NCI-H82 treated with DMSO at 0.1 percent for 48 hours (cell line): ENCODE measurements around the gene ENTPD1.
"Not testable (repeated sequence)": the region's sequence is repeated elsewhere in the genome, so short reads cannot be mapped to it uniquely, and the experiment has no call there.

ENCODE experiments used
- DNase-seq: peaks from one replicate; lab custom pipeline; 2025; ENCODE audit not compliant: unreplicated experiment; lab: John Stamatoyannopoulos, UW

Gene ENTPD1

GRCh38 chr10:95861386-95861785, 105.4 kb downstream of the ENTPD1 start:
- DNase-seq, result no peak

DNA sequence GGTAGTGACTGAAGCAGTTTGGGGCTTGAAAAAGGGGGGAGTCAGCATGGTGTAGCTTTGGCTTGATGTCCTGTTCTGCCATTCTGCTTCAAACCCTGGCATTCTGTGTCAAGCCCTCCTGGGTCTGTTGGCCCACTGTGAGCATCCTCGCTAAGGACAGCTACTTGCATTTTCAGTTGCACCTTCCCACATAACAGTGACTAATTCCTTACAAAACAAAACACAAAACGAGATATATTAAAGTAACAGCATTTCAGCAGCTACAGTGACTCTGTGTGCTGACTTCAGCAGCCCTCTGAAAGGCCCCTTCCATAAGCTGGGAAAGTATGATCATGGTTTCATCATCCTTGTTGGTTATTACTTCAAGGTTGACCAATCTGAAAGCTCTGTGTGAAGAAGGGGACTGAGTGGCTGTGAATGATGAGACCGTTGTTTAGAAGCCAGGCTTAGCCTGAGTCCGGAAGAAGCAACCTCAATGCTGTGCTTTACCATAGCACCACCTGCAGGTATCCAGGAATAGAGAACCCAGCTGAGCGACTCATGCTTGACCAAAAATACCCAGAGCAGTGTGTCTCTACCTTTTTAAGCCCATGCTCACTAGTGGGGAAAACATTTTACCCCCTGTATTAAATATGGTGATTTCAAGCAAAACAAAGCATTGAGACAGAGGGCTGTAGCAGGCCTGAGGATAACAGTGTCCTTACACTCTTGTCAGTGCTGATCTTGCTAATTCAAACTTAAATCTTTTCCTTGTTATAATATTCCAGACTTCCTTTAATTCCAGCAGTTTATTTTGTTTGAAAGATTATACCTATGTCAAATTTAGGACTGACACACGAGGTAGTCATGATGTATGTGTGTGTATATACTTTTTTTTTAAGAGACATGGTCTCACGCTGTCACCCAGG, 109.2 kb downstream of the ENTPD1 start:
- no peak for DNase-seq

- no peak for DNase-seq
Measured at GRCh38 chr10:95865814-95866466, 110.0 kb downstream of the ENTPD1 start.

- DNase-seq, result no peak
Measured at GRCh38 chr10:95866467-95866842, 110.5 kb downstream of the ENTPD1 start.

GRCh38 chr10:95867866-95868265, 111.9 kb downstream of the ENTPD1 start:
- no peak for DNase-seq

- DNase-seq, result no peak
Measured at GRCh38 chr10:95872158-95872711, 116.3 kb downstream of the ENTPD1 start.

DNA sequence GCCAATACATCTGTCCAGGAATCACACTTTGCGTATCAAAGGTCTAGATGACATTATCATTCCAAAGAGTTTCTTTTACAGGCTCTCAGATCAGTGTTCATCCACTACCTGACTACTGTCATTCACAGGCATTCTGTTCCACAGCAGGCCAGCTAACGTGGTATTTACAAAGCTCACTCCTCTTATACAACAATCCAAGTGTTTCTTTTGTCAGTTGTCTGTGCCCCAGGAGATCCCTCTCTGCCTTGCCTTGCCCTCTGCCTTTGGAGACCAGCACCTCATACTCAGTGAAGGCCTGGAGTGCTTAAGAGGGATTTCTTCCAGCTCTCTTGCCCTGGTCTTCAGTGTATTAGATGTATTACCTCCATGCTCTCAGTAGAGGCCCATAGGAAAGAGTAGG, 117.2 kb downstream of the ENTPD1 start:
- no peak for DNase-seq

DNA sequence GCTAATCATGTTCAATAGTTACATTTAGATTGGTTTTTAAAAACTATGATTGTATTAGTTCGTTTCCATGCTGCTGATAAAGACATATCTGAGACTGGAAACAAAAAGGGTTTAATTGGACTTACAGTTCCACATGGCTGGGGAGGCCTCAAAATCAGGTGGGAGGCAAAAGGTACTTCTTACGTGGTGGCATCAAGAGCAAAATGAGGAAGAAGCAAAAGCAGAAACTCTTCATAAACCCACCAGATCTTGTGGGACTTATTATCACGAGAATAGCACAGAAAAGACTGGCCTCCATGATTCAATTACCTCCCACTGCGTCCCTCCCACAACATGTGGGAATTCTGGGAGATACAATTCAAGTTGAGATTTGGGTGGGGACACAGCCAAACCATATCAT, 117.7 kb downstream of the ENTPD1 start:
- no peak for DNase-seq

GRCh38 chr10:95874783-95875182, 118.8 kb downstream of the ENTPD1 start:
- not testable (repeated sequence) for DNase-seq

DNA sequence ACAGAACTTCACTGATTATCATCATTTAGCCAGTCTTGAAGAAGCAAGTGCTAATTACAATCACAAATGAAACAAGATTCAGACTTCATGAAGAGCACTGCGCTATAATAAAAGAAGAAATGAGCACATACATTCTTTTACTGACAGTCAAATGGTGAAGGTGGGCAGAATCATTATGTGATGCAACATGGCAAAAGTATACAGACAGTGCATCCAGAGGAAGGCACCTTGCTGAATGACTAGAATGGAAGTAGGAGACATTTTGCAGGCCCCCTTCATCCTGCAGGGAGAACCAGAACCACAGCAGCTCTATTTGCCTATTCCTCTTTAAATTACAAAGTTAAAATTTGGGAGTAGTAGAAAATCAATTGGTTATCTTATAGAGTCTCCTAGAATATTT, 120.8 kb downstream of the ENTPD1 start:
- DNase-seq, result no peak

DNA sequence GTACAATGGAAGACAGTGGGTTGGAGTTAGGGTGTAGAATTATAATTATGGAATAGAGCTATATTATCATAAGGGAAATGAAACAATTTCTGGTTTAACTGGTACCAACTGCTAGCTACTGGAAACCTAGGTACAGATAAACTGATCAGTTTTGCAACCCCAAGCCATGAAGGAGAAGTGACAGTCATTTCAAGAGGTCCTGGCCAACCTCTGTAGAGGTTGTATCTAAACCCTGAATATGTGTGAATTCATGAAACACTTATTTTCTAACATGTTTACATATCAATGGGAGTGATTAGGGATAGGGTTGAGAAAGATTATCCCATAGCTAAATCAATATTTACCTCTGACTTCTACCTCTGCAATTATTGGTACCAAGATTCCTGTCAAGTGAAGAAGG, 121.9 kb downstream of the ENTPD1 start:
- no peak for DNase-seq

DNA sequence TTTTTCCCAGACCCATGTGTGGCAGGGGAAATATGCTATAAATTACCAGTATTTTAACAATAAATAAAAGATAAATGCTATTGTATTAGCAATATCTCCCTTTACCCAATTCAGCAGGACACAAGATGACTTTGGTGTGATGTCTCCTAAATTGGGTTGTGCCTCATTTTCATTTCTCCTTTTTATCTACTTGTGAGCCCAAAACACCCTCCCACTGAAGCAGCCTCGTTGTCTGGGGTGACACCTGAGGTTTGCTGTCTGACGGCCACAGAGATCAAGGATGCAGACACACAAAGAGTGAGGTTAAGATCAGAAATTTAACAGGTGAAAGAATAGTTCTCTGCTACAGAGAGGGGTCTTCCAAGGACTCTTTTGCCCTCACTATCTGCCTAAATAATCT, 124.7 kb downstream of the ENTPD1 start:
- no peak for DNase-seq

GRCh38 chr10:95881316-95881715, 125.4 kb downstream of the ENTPD1 start:
- DNase-seq, result no peak

- DNase-seq, result no peak
Measured at GRCh38 chr10:95889830-95890229, 133.9 kb downstream of the ENTPD1 start.

- DNase-seq, result no peak
Measured at GRCh38 chr10:95896071-95896850, 140.3 kb downstream of the ENTPD1 start.

GRCh38 chr10:95905897-95906580, 150.1 kb downstream of the ENTPD1 start:
- not testable (repeated sequence) for DNase-seq

GRCh38 chr10:95906677-95907455, 150.9 kb downstream of the ENTPD1 start:
- DNase-seq, result no peak

DNA sequence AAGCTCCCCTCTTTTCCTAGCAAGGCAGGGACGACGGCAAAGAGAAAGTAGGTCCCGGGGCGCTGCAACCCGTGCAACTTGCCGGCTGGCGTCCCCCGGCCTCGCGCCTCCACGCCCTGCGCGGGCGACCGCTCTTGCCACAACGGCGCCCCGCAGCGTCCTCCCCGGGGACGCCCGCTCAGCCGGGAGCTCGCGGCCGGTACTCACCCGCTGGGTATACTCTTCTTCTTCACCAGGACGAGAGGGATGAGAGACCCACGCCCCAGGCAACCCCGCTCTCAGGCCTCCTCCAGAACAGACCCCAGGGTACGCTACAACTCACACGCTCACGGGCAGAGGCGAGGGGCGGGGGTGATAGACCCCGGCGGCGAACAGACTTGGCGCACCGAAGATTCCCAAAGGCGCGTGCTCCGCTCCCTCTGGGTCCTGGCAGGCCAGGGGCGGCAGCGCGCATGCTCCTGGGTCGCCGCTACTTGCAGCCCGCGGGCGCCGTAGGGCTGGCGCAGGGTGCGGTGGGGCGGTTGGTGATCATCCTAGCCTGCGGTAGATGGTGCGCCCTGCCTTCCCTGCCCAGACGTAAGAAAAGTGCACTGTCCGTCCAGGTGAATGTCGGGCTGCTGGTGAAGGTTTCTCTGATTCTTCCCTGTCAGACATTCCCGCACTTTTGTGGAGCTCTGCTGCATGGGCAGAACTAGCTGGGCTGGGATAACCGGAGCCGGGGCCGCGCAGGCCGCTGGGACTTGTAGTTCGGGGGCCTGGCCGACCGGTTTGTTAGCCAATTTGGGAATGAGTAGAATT, 151.7 kb downstream of the ENTPD1 start, which contains the start of gene CC2D2B:
TSS of gene CC2D2B (plus strand) at position 520 of the 798 bp plus-strand sequence. CDS start 3,349 bp downstream, outside the sequence.
- peak; percentile 60 for DNase-seq

- no peak for DNase-seq
Measured at GRCh38 chr10:95908450-95908849, 152.5 kb downstream of the ENTPD1 start.
